Caco-2 (cell line): Measurements from ENCODE around the gene SCGB1D1. TPM values are rescaled to one million over a fixed set of nuclear protein-coding genes. Genes with fewer than 3 reads are reported as not detected.
"Not testable (repeated sequence)": the region's sequence is repeated elsewhere in the genome, so short reads cannot be mapped to it uniquely, and the experiment has no call there.

Experiments used
- BruUV-seq: library from RNA; stranded (reverse); fragments of 400-500 nt; replicated peaks from 2 replicates; lab custom pipeline; 2021; lab: Mats Ljungman, UMichigan
- CTCF ChIA-PET: fragments of 300-600 bp; sonication (Branson Sonifier 250); formaldehyde crosslinking; loops from one replicate; lab custom pipeline; 2022; ENCODE audit warnings: antibody characterized with exemption; lab: Charles Lee
- POLR2A ChIA-PET: fragments of 300-600 bp; sonication (Branson Sonifier 250); formaldehyde crosslinking; loops from one replicate; lab custom pipeline; 2022; ENCODE audit warnings: antibody characterized with exemption; lab: Charles Lee
- DNase-seq, 2 experiments: peaks; one replicate each; pipeline versions ENCODE4 v3.0.0 to v3.0.0-alpha.2; 2020 to 2022
- H3K27me3 ChIP-seq: replicated peaks from 2 replicates; pipeline ENCODE4 v1.6.0; 2011; ENCODE audit warnings: low read length; ENCODE audit not compliant: control insufficient read depth, insufficient read depth
- H3K36me3 ChIP-seq: 2 replicates; pipeline ENCODE4 v1.5.1; 2011; ENCODE audit warnings: low read length; ENCODE audit not compliant: control insufficient read depth, insufficient read depth
- H3K4me1 ChIP-seq: fragments of 250-450 bp; sonication (Bioruptor Pico); 2 replicates; pipeline ENCODE4 v1.5.1; 2020; ENCODE audit warnings: mild to moderate bottlenecking
- H3K4me3 ChIP-seq: 2 replicates; pipeline ENCODE4 v1.5.1; 2011; ENCODE audit warnings: low read depth, mild to moderate bottlenecking, control low read depth, low read length
- H3K9me3 ChIP-seq: fragments of 250-450 bp; sonication (Bioruptor Pico); 2 replicates; pipeline ENCODE4 v1.5.1; 2020; ENCODE audit warnings: mild to moderate bottlenecking, moderate library complexity
- H3K27ac Mint-ChIP-seq: one replicate; pipeline ENCODE4 v1.8.0; 2022; ENCODE audit warnings: mixed read lengths; ENCODE audit not compliant: unreplicated experiment
- H3K27me3 Mint-ChIP-seq: one replicate; pipeline ENCODE4 v1.8.0; 2022; ENCODE audit warnings: mixed read lengths; ENCODE audit not compliant: insufficient read depth, unreplicated experiment
- H3K36me3 Mint-ChIP-seq: one replicate; pipeline ENCODE4 v1.8.0; 2022; ENCODE audit warnings: mild to moderate bottlenecking, mixed read lengths; ENCODE audit not compliant: insufficient read depth, unreplicated experiment
- H3K4me1 Mint-ChIP-seq: one replicate; pipeline ENCODE4 v1.8.0; 2022; ENCODE audit warnings: low read depth, mixed read lengths; ENCODE audit not compliant: unreplicated experiment
- H3K4me3 Mint-ChIP-seq: one replicate; pipeline ENCODE4 v1.8.0; 2022; ENCODE audit warnings: mild to moderate bottlenecking, moderate library complexity, mixed read lengths; ENCODE audit not compliant: unreplicated experiment
- H3K9me3 Mint-ChIP-seq: one replicate; pipeline ENCODE4 v1.8.0; 2022; ENCODE audit warnings: mixed read lengths; ENCODE audit not compliant: unreplicated experiment
- CTCF ChIP-seq, 2 experiments: fragments of 200-600 bp in 1 of 2; IDR thresholded peaks; 1 replicate in 1 of 2; 2 replicates in 1 of 2; pipeline versions ENCODE4 v1.5.1 to v1.8.0; 2011 to 2022; ENCODE audit warnings: antibody characterized with exemption in 1 of 2, control low read depth in 1 of 2, inconsistent platforms in 1 of 2, low read depth in 1 of 2, low read length in 1 of 2, mild to moderate bottlenecking in 1 of 2, moderate library complexity in 1 of 2; ENCODE audit not compliant: insufficient read depth in 1 of 2, severe bottlenecking in 1 of 2, unreplicated experiment in 1 of 2
- intact Hi-C: fragments of 100-400 bp; cut with micrococcal nuclease; formaldehyde crosslinking; loops from one replicate; pipeline ENCODE4 v1.10.0; 2022; ENCODE audit not compliant: unreplicated experiment
- total RNA-seq: library from RNA; stranded (reverse); gene quantifications from 2 replicates; pipeline ENCODE4 v1.2.3, GENCODE V29; 2022

Gene SCGB1D1
- total RNA-seq, 1 experiment from 2014 or later = not detected

GRCh38 chr11:62205441-62205840 is 15.4 kb downstream of the SCGB1D1 start:
- Histone ChIP-seq H3K36me3 (no peaks in the 10 kb centered on the region), H3K9me3 (no peaks in the 10 kb centered on the region), H3K27me3 (peaks cover 1% of the 10 kb centered on the region; the same call in 1 of the 2 replicates), H3K4me1 (no peaks in the 10 kb centered on the region), H3K4me3 (no peak overlapping the region)
- Mint-ChIP-seq H3K27ac (no peak overlapping the region), H3K27me3 (peaks cover 27% of the 10 kb centered on the region), H3K36me3 (no peaks in the 10 kb centered on the region), H3K4me3 (no peak overlapping the region), H3K9me3 (no peaks in the 10 kb centered on the region), H3K4me1 (no peaks in the 10 kb centered on the region)
- no peak for DNase-seq
- TF ChIP-seq CTCF (IDR thresholded peaks at IDR 0.05; ENCODE audit: insufficient read depth in 1 of 2, low read depth in 1 of 2, low read length in 1 of 2, severe bottlenecking in 1 of 2, unreplicated experiment in 1 of 2) = no peak
- no TSS peak for BruUV-seq
- CTCF ChIA-PET = no interaction called here
- intact Hi-C loops = no loop called here
- POLR2A ChIA-PET = no interaction called here

GRCh38 chr11:62206276-62207066 is 16.5 kb downstream of the SCGB1D1 start:
- H3K27me3 ChIP-seq, H3K4me3 Mint-ChIP-seq, H3K4me3 ChIP-seq, H3K9me3 ChIP-seq, H3K9me3 Mint-ChIP-seq, DNase-seq, POLR2A ChIA-PET, H3K36me3 ChIP-seq, H3K27ac Mint-ChIP-seq, H3K36me3 Mint-ChIP-seq, CTCF ChIA-PET, H3K4me1 Mint-ChIP-seq, H3K4me1 ChIP-seq, BruUV-seq, intact Hi-C loops: not testable (repeated sequence)
- peaks cover 22% of the 10 kb centered on the region for H3K27me3 Mint-ChIP-seq

- POLR2A ChIA-PET = interaction anchor here (0.5 kb wide), 1 partner anchor 64 kb away, joined by 4 read pairs; no protein-coding TSS in a partner anchor
Measured at GRCh38 chr11:62208785-62209144, 18.7 kb downstream of the SCGB1D1 start.

More at GRCh38 chr11:62208785-62209144, 18.7 kb downstream of the SCGB1D1 start:
- no peak for TF ChIP-seq CTCF (IDR thresholded peaks at IDR 0.05; ENCODE audit: insufficient read depth in 1 of 2, low read depth in 1 of 2, low read length in 1 of 2, severe bottlenecking in 1 of 2, unreplicated experiment in 1 of 2)
- intact Hi-C loops = loop anchor here (1.0 kb wide), 1 partner anchor 37 kb away; no protein-coding TSS in a partner anchor
- H3K9me3 ChIP-seq = no peaks in the 10 kb centered on the region
- H3K36me3 ChIP-seq = no peaks in the 10 kb centered on the region
- H3K4me3 ChIP-seq = no peak overlapping the region
- Mint-ChIP-seq H3K4me3 (no peak overlapping the region), H3K9me3 (no peaks in the 10 kb centered on the region), H3K27ac (no peak overlapping the region), H3K27me3 (peaks cover 14% of the 10 kb centered on the region), H3K36me3 (no peaks in the 10 kb centered on the region), H3K4me1 (no peaks in the 10 kb centered on the region)
- BruUV-seq = no TSS peak
- H3K27me3 ChIP-seq = no peaks in the 10 kb centered on the region; the same call in 1 of the 2 replicates
- no peak for DNase-seq
- CTCF ChIA-PET = interaction anchor here (0.6 to 1.6 kb wide), 2 partner anchors 8 to 314 kb away, joined by 3 read pairs; no protein-coding TSS in a partner anchor
- no peaks in the 10 kb centered on the region for H3K4me1 ChIP-seq
